ENCODE measurements around the gene ZNF420.
"Not testable (repeated sequence)": the region's sequence is repeated elsewhere in the genome, so short reads cannot be mapped to it uniquely, and the experiment has no call there.

- TF ChIP-seq CTCF (IDR thresholded peaks at IDR 0.05; ENCODE audit: insufficient read depth, low read length, poor library complexity, severe bottlenecking); EZH2phosphoT487 (conservative IDR thresholded peaks at IDR 0.05; ENCODE audit: low read length): not testable (repeated sequence)
Measured at GRCh38 chr19:37064886-37065285, 13.3 kb upstream of the ZNF420 start.
